SJSA1 (cell line): ENCODE data around the gene STK32B. TPM values are rescaled to one million over a fixed set of nuclear protein-coding genes. Genes with fewer than 3 reads are reported as not detected.
"Not testable (repeated sequence)": the region's sequence is repeated elsewhere in the genome, so short reads cannot be mapped to it uniquely, and the experiment has no call there.

Source experiments
- DNase-seq, 2 experiments: peaks; one replicate each; pipeline ENCODE4 v3.0.0-alpha.2; 2015 to 2020; ENCODE audit warnings: low spot score in 2 of 2, low read depth in 1 of 2
- H3K27ac ChIP-seq: fragments of 250-450 bp; sonication (Bioruptor Pico); 2 replicates; pipeline ENCODE4 v1.5.1; 2020; ENCODE audit warnings: mild to moderate bottlenecking, moderate library complexity
- H3K27me3 ChIP-seq: fragments of 250-450 bp; sonication (Bioruptor Pico); replicated peaks from 2 replicates; pipeline ENCODE4 v1.5.1; 2020; ENCODE audit warnings: mild to moderate bottlenecking, moderate library complexity
- H3K36me3 ChIP-seq: fragments of 250-450 bp; sonication (Bioruptor Pico); 2 replicates; pipeline ENCODE4 v1.5.1; 2020; ENCODE audit warnings: mild to moderate bottlenecking
- H3K4me1 ChIP-seq: fragments of 250-450 bp; sonication (Bioruptor Pico); replicated peaks from 2 replicates; pipeline ENCODE4 v1.6.1; 2021; ENCODE audit warnings: mild to moderate bottlenecking
- H3K4me3 ChIP-seq: fragments of 250-450 bp; sonication (Bioruptor Pico); 2 replicates; pipeline ENCODE4 v1.5.1; 2020; ENCODE audit warnings: mild to moderate bottlenecking
- H3K9me3 ChIP-seq: fragments of 250-450 bp; sonication (Bioruptor Pico); replicated peaks from 2 replicates; pipeline ENCODE4 v1.5.1; 2020; ENCODE audit warnings: mild to moderate bottlenecking
- total RNA-seq: library from RNA; depleted of rRNA; stranded (reverse); fragments of >200 nt; shearing (Covaris generic); gene quantifications from 2 replicates; pipeline ENCODE4 v1.2.3, GENCODE V29; 2014; rRNA removed

Gene STK32B
- 0.38 and 0.50 TPM in 2 replicates for total RNA-seq

DNA sequence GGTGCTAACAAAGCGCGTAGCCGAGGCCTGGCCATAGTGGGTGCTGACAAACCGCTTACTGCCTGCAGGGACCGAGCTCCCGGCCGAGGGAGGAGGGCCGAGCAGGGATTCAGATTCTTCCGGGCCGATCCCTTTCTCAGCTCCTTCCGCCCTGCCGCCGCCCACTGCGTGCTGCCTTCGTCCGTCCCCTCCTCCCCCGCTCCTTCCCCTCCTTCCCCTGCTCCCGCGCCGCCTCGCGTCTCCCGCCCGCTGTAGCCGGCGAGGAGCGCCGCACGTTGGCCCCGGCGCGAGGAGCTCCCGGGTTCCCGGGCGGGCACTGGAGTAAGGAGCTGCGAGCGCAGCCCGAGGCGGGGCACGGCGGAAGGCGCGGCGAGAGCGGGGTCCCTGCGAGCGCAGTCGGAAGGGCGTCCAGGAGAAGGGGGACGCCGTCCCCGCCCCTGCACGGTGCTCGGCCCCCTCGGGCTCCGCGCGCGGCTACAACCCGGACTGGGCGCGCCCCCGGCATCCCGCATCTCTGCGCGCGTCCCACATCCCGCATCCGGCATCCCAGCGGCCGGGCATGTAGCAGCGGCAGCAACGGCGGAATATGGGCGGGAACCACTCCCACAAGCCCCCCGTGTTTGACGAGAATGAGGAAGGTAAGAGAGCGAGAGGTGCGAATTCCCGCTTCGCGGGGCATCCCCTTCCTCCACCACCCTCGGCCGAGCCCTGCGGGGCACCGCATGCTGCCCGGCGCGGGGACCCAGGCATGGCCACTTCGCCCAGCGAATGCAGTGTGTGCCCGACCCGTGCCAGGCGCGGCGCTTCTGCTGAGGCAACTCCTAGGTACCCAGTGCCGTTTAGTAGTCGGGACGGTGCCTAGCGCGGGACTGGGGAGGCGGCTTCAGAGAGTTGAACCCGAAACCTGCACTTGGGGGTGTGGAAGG is at the start of gene STK32B:
Gene STK32B, plus strand, starts transcription at position 203 of the 926 bp plus-strand sequence.
- DNase-seq: peak; percentile 35 to 69
- no peak within 1 kb of the TSS for H3K27ac ChIP-seq
- peaks cover 5% of the 10 kb centered on the region; the same call in 1 of the 2 replicates for H3K27me3 ChIP-seq
- peaks cover 12% of the 10 kb centered on the region for H3K4me1 ChIP-seq
- H3K36me3 ChIP-seq: no peaks in the 10 kb centered on the region
- no peaks in the 10 kb centered on the region for H3K9me3 ChIP-seq
- peak within 1 kb of the TSS; percentile 34 for H3K4me3 ChIP-seq

DNA sequence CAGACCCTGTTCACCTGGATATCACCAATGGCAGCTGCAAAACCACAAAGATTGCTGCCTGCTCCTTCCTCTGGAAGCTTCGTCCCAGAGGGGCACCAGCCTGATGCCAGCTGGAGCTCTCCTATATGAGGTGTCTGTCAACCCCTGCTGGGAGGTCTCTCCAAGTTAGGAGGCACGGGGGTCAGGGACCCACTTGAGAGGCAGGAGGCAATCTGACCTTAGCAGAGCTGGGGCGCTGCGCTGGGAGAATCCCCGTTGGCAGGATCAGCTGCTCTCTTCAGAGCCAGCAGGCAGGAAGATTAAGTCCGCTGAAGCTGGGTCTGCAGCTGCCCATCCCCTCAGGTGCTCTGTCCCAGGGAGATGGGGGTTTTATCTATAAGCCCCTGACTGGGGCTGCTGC is 49.6 kb upstream of the STK32B start:
- H3K27me3 ChIP-seq, H3K4me3 ChIP-seq, H3K4me1 ChIP-seq, H3K27ac ChIP-seq, DNase-seq, H3K9me3 ChIP-seq, H3K36me3 ChIP-seq: not testable (repeated sequence)

DNA sequence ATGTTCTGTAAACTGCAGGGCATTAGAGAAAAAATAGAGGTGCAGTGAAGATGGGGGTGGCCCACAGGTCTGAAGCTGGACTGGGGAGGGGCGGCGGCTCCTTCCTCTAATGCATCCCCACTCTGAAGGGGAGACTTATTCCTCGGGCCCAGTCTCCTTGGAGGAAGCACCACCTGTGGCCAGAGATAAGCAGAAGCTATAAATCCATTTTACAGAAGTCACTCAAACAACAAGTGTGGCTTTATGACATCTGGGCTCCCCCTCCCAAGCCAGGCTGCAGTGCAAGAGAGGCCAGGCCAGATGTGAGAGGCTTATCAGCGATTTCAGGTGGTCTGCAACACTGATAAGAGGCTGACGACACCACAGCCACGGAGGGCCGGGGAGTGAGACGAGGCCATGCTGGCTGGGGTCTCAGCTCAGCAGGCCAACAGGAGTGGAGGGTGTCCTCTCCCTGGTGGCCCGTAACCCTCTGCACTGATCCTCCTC is 47.9 kb upstream of the STK32B start:
- no peaks in the 10 kb centered on the region for H3K27me3 ChIP-seq
- no peak overlapping the region for H3K4me3 ChIP-seq

DNA sequence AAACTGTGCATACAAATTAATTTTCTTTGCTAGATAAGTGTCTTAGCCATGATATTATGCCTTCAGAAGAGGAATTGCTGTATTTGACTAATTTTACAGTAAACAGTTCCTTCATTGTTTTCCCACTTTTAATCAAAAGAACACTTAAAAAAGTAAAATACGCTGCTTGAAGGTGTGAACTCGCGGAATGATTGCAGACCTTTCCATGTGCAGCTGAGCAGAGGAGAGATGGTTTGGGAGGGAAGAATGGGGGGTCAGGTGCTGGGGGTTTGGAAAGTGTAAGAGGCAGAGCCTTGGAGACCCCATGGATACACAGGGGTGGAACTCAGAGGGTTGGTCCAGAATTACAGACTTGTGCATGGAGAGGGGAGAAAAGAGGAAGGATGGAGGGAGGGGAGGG is 47.4 kb upstream of the STK32B start:
- H3K4me3 ChIP-seq: no peak overlapping the region
- no peaks in the 10 kb centered on the region for H3K36me3 ChIP-seq
- no peak for DNase-seq
- no peaks in the 10 kb centered on the region for H3K27me3 ChIP-seq
- H3K4me1 ChIP-seq: no peaks in the 10 kb centered on the region
- H3K9me3 ChIP-seq: no peaks in the 10 kb centered on the region
- no peak overlapping the region for H3K27ac ChIP-seq

More for the DNA sequence above, 47.9 kb upstream of the STK32B start:
- DNase-seq: no peak
- no peaks in the 10 kb centered on the region for H3K9me3 ChIP-seq
- no peak overlapping the region for H3K27ac ChIP-seq
- no peaks in the 10 kb centered on the region for H3K4me1 ChIP-seq
- H3K36me3 ChIP-seq: no peaks in the 10 kb centered on the region

DNA sequence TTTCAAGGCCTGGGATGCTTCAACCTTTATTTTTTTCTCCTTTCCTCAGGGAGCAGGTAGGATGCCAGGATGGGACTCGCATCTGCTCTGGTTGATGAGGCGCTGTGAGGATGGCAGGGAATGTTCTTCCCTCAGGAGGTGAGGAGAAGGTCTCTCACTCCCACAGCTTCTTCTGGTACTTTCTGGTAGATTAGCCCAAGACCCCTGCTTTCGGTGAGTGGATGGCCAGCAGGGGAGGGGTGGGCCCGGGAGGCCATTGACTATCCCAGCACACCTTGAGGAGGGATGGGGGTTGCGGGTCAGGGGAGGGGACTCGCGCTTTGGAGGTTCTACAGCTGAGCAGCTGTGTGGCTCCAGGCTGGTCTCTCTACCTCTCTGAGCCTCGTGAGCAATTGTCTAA is 46.8 kb upstream of the STK32B start:
- DNase-seq: no peak
- H3K4me1 ChIP-seq: no peaks in the 10 kb centered on the region
- no peaks in the 10 kb centered on the region for H3K9me3 ChIP-seq
- no peak overlapping the region for H3K4me3 ChIP-seq
- no peaks in the 10 kb centered on the region for H3K27me3 ChIP-seq
- H3K27ac ChIP-seq: no peak overlapping the region
- H3K36me3 ChIP-seq: no peaks in the 10 kb centered on the region

DNA sequence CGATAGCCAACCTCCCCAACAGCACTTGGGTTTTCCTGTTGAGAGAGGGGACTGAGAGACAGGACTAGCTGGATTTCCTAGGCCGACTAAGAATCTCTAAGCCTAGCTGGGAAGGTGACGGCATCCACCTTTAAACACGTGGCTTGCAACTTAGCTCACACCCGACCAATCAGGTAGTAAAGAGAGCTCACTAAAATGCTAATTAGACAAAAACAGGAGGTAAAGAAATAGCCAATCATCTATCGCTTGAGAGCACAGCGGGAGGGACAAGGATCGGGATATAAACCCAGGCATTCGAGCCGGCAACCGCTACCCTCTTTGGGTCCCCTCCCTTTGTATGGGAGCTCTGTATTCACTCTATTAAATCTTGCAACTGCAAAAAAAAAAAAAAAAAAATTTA is 44.3 kb upstream of the STK32B start:
- H3K4me3 ChIP-seq, H3K27ac ChIP-seq, DNase-seq, H3K9me3 ChIP-seq, H3K36me3 ChIP-seq, H3K4me1 ChIP-seq, H3K27me3 ChIP-seq: not testable (repeated sequence)

DNA sequence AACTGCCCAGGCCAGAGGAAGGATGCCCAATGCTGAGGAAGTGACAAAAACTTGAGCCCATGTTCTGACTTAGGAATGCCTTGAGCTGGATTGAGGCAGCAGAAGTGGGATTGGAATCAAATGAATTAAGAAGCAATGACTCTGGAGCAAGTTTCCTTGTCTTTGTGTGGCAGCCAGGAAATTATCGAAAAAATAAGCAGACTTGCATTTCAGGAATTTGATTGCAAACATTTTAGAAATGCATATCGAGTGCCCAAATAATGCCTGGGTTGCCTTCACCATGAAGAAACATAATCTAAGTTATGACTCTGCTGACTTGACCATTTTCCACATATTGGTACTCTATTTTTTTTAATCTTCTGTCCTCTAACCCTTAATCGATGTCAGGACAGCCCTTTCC is 41.5 kb upstream of the STK32B start:
- no peak overlapping the region for H3K27ac ChIP-seq
- DNase-seq: no peak
- no peaks in the 10 kb centered on the region for H3K9me3 ChIP-seq
- no peaks in the 10 kb centered on the region for H3K36me3 ChIP-seq
- no peak overlapping the region for H3K4me3 ChIP-seq
- no peaks in the 10 kb centered on the region for H3K4me1 ChIP-seq
- H3K27me3 ChIP-seq: no peaks in the 10 kb centered on the region

DNA sequence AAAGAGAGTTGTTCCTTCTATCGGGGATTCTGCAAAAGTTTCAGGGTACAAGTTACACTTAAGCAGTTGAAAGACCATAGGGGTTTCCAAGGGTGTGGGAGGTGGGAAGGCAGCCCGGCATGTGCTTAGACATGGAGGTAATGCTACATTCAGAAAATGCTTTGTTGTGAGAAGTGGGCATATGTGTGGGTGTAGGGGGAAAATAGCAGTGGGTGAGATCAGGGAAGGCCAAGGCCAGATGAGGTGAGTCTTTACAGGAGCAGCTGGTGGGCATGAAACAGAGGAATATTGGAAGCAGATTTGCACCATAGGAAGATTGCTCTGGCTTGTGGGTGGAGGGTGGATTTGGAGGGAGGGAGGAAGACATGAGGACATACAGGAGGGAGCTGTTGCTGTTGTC is 40.3 kb upstream of the STK32B start:
- Histone ChIP-seq H3K27me3 (no peaks in the 10 kb centered on the region), H3K36me3 (no peaks in the 10 kb centered on the region), H3K4me3 (no peak overlapping the region), H3K4me1 (no peaks in the 10 kb centered on the region), H3K27ac (no peak overlapping the region), H3K9me3 (no peaks in the 10 kb centered on the region)
- DNase-seq: no peak

DNA sequence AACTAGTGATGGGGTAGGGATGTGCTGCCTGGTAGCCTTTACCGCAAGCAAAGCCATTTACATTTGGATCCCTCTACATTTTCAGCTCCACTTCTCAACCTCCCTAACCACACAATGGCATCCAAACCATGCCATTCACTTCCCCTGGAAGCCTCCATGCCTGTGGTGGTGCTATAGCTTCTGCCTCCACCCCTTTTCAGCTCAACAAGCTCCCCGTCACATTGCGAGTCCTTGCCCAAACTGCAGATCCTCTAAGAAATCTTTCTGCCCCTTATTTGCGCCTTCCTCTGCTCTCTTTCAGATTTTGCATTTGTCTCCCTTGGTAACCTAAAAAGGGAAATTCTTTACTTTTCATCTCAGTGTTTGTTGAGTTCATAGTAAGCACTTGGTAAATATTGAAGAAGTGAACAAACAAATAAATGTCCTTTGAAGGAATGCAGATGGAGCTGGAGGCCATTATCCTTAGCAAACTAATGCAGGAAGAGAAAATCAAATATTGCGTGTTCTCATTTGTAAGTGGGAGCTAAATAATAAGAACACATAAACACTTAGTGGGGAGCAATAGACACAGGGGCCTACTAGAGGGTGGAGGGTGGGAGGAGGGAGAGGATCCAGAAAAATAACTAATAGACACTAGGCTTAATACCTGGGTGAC is 38.9 kb upstream of the STK32B start:
- DNase-seq: no peak
- Histone ChIP-seq H3K4me3 (no peak overlapping the region), H3K9me3 (no peaks in the 10 kb centered on the region), H3K27ac (no peak overlapping the region), H3K27me3 (no peaks in the 10 kb centered on the region), H3K4me1 (no peaks in the 10 kb centered on the region), H3K36me3 (no peaks in the 10 kb centered on the region)

DNA sequence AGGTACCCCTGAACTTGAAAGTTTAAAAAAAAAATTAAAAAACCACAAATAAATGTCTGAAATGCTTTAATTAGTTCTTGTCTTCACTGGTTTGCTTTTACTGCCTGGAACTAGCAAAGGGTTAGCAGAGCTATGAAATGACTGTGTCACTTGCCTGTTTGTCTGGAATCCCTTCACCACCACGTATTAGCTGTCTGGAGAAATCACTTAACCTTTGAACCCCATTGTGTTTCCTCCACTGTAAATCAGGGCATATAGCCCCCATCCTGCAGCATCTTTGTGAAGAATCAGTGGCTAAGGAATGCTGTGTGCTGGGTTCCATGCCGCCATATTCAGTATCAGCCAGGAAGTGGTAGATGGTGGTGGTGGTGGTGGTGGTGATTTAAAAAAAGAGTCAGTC is 38.3 kb upstream of the STK32B start:
- Histone ChIP-seq H3K4me3 (no peak overlapping the region), H3K9me3 (no peaks in the 10 kb centered on the region), H3K36me3 (no peaks in the 10 kb centered on the region), H3K27me3 (no peaks in the 10 kb centered on the region), H3K27ac (no peak overlapping the region), H3K4me1 (no peaks in the 10 kb centered on the region)
- DNase-seq: no peak

DNA sequence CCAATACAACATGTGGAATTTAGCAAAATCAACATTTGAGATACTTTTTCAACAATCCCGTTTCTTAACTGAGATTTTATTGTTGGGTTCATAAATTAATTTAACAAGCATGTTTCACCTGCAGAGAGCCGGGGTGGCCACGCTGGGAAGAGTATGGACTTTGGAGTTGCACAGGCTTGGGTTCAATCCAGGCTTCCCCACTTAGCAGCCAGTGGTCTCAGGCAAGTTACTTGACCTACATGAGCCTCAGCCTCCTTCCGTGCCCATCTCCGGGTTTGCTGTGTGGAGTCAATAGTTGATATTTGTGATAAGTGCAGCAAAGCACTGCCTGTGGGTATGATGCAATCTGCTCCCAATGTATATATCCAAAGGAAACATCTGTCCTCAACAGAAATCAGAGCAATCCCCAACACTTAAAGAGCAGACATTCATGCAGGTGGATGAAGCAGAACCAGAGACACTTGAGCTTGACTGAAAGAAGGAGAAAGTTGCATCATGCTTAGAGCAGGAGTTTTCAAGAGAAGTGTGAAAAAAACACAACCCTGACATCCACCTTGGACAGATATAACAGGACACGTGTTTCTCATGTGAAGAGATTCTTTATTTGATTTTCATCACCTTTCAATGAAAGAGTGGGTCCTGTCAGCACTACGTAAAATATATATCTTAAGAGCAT is 37.1 kb upstream of the STK32B start:
- Histone ChIP-seq H3K4me3 (no peak overlapping the region), H3K27ac (no peak overlapping the region), H3K27me3 (no peaks in the 10 kb centered on the region), H3K36me3 (no peaks in the 10 kb centered on the region), H3K4me1 (no peaks in the 10 kb centered on the region), H3K9me3 (no peaks in the 10 kb centered on the region)
- DNase-seq: no peak

DNA sequence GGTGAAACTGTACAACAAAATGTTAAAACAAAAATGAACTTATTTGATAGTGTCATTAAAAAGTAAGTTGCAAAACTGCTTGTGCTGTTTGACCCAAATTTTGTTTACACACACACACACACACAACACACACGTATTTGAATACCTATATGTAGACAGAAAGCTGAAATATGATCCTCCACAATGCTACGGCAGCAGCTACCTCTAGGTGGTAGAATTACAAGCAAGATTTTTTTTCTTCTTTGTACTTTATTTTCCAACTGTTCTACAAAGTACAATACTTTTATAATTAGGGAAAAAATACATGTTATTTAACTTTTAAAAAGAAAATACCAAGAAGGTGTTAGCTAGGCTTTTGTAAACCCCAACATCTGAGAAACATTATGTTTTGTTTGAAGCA is 33.2 kb upstream of the STK32B start:
- no peak overlapping the region for H3K4me3 ChIP-seq
- no peaks in the 10 kb centered on the region for H3K9me3 ChIP-seq
- no peak overlapping the region for H3K27ac ChIP-seq
- no peaks in the 10 kb centered on the region for H3K27me3 ChIP-seq
- H3K4me1 ChIP-seq: no peaks in the 10 kb centered on the region
- H3K36me3 ChIP-seq: no peaks in the 10 kb centered on the region
- DNase-seq: no peak

DNA sequence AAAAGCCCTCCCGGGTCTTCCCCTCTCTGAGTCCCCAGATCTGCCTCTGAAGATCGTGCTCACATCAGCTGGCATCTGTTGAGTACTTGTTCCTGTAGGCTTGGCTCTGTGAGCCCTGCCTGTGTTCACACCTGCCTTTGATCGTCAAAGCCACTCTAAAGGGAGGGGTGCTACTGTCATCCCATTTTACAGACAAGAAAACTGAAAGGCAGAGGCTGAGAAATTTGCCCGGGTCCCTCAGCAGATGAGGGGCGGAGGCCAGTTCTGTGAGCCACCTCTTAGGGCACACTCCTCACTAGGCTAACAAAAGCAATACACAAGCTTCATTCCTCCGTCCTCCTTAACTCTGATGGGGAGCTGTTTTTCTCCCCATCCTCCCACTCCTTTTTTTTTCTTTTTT is 32.7 kb upstream of the STK32B start:
- Histone ChIP-seq H3K4me3 (no peak overlapping the region), H3K36me3 (no peaks in the 10 kb centered on the region), H3K9me3 (no peaks in the 10 kb centered on the region), H3K27ac (no peak overlapping the region), H3K27me3 (no peaks in the 10 kb centered on the region), H3K4me1 (no peaks in the 10 kb centered on the region)
- no peak for DNase-seq

DNA sequence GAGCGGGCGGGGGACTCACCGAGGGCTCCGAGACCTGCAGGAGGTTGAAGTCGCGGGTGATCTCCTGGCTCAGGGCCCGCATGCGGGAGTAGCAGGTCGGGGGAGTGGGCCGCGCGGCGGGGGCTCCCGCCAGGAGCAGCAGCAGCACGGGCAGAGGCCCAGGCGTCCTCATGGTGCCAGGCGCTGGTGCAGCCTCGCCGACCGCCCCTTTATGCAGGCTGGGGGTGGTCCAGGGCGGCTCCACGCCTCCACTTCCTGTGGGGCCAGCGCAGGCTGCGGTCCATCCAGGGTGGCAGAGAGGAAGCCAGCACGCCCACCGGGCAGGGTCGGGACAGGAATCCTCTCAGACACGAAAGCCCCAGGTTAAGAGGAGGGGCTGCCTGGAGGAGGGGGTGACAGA is 32.0 kb upstream of the STK32B start, which contains the start of gene CYTL1:
Gene CYTL1, minus strand, starts transcription at position 185 of the 400 bp plus-strand sequence. Its CDS starts 13 bp downstream, at position 172.
- H3K27ac ChIP-seq: no peak within 1 kb of the TSS
- no peak within 1 kb of the TSS for H3K4me3 ChIP-seq
- H3K36me3 ChIP-seq: no peaks in the 10 kb centered on the region
- no peaks in the 10 kb centered on the region for H3K4me1 ChIP-seq
- no peak for DNase-seq
- no peaks in the 10 kb centered on the region for H3K27me3 ChIP-seq
- no peaks in the 10 kb centered on the region for H3K9me3 ChIP-seq
